Measurements from ENCODE around the gene SLX4IP. TPM values are rescaled to one million over a fixed set of nuclear protein-coding genes. Genes with fewer than 3 reads are reported as not detected.

The SLX4IP gene
- total RNA-seq, 1 experiment from 2014 or later = 11.1 TPM

GRCh38 chr20:10675450-10675848 is 240.3 kb downstream of the SLX4IP start:
- TSS peak; percentile 77 for BruUV-seq (replicated peaks)
- peak overlapping the region; percentile 83 for H3K9ac ChIP-seq (ENCODE audit: low read length)
- H3K4me1 ChIP-seq (ENCODE audit: control insufficient read depth in 1 of 2, insufficient read depth in 2 of 2, low read length in 2 of 2) = peaks cover 13 to 26% of the 10 kb centered on the region in 2 experiments
- intact Hi-C loops (cut with micrococcal nuclease) = loop anchor here (2.0 to 10.0 kb wide), 4 partner anchors 241 to 599 kb away; partner anchors contain the start of genes MKKS and SLX4IP
- no peaks in the 10 kb centered on the region for H3K9me2 ChIP-seq (ENCODE audit: insufficient read depth)
- H4K20me1 ChIP-seq (ENCODE audit: insufficient read depth) = no peaks in the 10 kb centered on the region
- H3K79me2 ChIP-seq (ENCODE audit: insufficient read depth, low read length) = peaks cover 24% of the 10 kb centered on the region; the same call in 1 of the 2 replicates
- ChIA-PET POLR2A (no interaction called here), RAD21 (ENCODE audit: low non-redundant PET in 1 of 2, low total read pairs in 2 of 2, uncharacterized antibody in 2 of 2, unreplicated experiment in 2 of 2) (no interaction called here), CTCF (interaction anchor here (1.1 to 1.3 kb wide), 2 partner anchors 14 to 868 kb away, joined by 3 to 4 read pairs; no protein-coding TSS in a partner anchor)
- ATAC-seq (no peak), DNase-seq (ENCODE audit: low read depth, low spot score) (no peak)
- peak overlapping the region; percentile 87 for H3K4me2 ChIP-seq (ENCODE audit: low read length)
- peak overlapping the region; percentile 99; the same call in 1 of the 2 replicates for H3K27ac ChIP-seq (ENCODE audit: low read depth, low read length)
- H3K36me3 ChIP-seq (ENCODE audit: control insufficient read depth in 1 of 2, insufficient read depth in 2 of 2, low read length in 2 of 2) = peaks cover 0 to under 1% of the 10 kb centered on the region in 2 experiments; a peak in 1 of 4 replicates
- H3K9me3 ChIP-seq (ENCODE audit: control insufficient read depth in 1 of 2, insufficient read depth in 1 of 2, low read depth in 1 of 2, low read length in 2 of 2) = no peaks in the 10 kb centered on the region
- TF ChIP-seq ZNF274 (IDR thresholded peaks at IDR 0.05; ENCODE audit: low read depth, low read length) (no peak), POLR2A (IDR thresholded peaks at IDR 0.05; ENCODE audit: borderline replicate concordance, extremely low read depth, insufficient read depth, insufficient read length) (no peak), CEBPB (IDR thresholded peaks at IDR 0.05; ENCODE audit: low read depth) (no peak), EGR1 (IDR thresholded peaks at IDR 0.05; ENCODE audit: low read depth) (no peak), ATF3 (IDR thresholded peaks at IDR 0.05) (no peak), ZBTB33 (IDR thresholded peaks at IDR 0.05; ENCODE audit: extremely low read depth, insufficient replicate concordance, low read length) (no peak), SRF (IDR thresholded peaks at IDR 0.05; ENCODE audit: low read depth) (no peak), REST (IDR thresholded peaks at IDR 0.05; ENCODE audit: low read depth) (no peak), ELF1 (IDR thresholded peaks at IDR 0.05; ENCODE audit: borderline replicate concordance, low read depth) (no peak)
- H3K27me3 ChIP-seq (ENCODE audit: insufficient read depth, low read length) = no peaks in the 10 kb centered on the region
- no peak overlapping the region for H2AFZ ChIP-seq (ENCODE audit: low read depth, low read length, poor library complexity, severe bottlenecking)
- peak overlapping the region in 1 of 2 experiments; percentile 90; a peak in 3 of 4 replicates for H3K4me3 ChIP-seq (replicated peaks in 1 of 2; ENCODE audit: low read depth in 1 of 2, low read length in 2 of 2)

Data from HCT116 (cell line).